ENCODE data around the gene CAMKK1. TPM values are rescaled to one million over a fixed set of nuclear protein-coding genes. Genes with fewer than 3 reads are reported as not detected.

Gene CAMKK1
- total RNA-seq, 2 donors from 2014 or later: 1.8 to 4.7 TPM

- DNase-seq (ENCODE audit: low spot score): no peak
- no peak for ATAC-seq (ENCODE audit: insufficient number of reproducible peaks, low FRiP score, low read depth)
- Histone ChIP-seq H3K36me3 (peaks cover 66% of the 10 kb centered on the region), H3K27ac (no peak overlapping the region), H3K9me3 (no peaks in the 10 kb centered on the region), H3K4me3 (no peak overlapping the region), H3K27me3 (replicated peaks; ENCODE audit: insufficient read depth) (no peaks in the 10 kb centered on the region), H3K4me1 (ENCODE audit: control insufficient read depth in 1 of 2, low read depth in 2 of 2) (no peaks in the 10 kb centered on the region)
- TF ChIP-seq, protein P1, sequence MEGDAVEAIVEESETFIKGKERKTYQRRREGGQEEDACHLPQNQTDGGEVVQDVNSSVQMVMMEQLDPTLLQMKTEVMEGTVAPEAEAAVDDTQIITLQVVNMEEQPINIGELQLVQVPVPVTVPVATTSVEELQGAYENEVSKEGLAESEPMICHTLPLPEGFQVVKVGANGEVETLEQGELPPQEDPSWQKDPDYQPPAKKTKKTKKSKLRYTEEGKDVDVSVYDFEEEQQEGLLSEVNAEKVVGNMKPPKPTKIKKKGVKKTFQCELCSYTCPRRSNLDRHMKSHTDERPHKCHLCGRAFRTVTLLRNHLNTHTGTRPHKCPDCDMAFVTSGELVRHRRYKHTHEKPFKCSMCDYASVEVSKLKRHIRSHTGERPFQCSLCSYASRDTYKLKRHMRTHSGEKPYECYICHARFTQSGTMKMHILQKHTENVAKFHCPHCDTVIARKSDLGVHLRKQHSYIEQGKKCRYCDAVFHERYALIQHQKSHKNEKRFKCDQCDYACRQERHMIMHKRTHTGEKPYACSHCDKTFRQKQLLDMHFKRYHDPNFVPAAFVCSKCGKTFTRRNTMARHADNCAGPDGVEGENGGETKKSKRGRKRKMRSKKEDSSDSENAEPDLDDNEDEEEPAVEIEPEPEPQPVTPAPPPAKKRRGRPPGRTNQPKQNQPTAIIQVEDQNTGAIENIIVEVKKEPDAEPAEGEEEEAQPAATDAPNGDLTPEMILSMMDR (IDR thresholded peaks at IDR 0.05): no peak
These were observed 79.7 kb downstream of the CAMKK1 start for GRCh38 chr17:3813171-3813570.

GRCh38 chr17:3812771-3813170, 80.1 kb downstream of the CAMKK1 start:
- H3K27ac ChIP-seq: no peak overlapping the region
- peaks cover 67% of the 10 kb centered on the region for H3K36me3 ChIP-seq
- H3K4me1 ChIP-seq (ENCODE audit: control insufficient read depth in 1 of 2, low read depth in 2 of 2): no peaks in the 10 kb centered on the region
- TF ChIP-seq, protein P1 (IDR thresholded peaks at IDR 0.05): no peak
- ATAC-seq (ENCODE audit: insufficient number of reproducible peaks, low FRiP score, low read depth): no peak
- no peak for DNase-seq (ENCODE audit: low spot score)
- H3K9me3 ChIP-seq: no peaks in the 10 kb centered on the region
- H3K27me3 ChIP-seq (replicated peaks; ENCODE audit: insufficient read depth): no peaks in the 10 kb centered on the region
- H3K4me3 ChIP-seq: no peak overlapping the region

- TF ChIP-seq, protein P1 (IDR thresholded peaks at IDR 0.05): no peak
- ATAC-seq (ENCODE audit: insufficient number of reproducible peaks, low FRiP score, low read depth) (no peak), DNase-seq (ENCODE audit: low spot score) (no peak)
- Histone ChIP-seq H3K27ac (no peak overlapping the region), H3K27me3 (replicated peaks; ENCODE audit: insufficient read depth) (no peaks in the 10 kb centered on the region), H3K4me3 (no peak overlapping the region), H3K9me3 (no peaks in the 10 kb centered on the region), H3K4me1 (ENCODE audit: control insufficient read depth in 1 of 2, low read depth in 2 of 2) (no peaks in the 10 kb centered on the region), H3K36me3 (peaks cover 69% of the 10 kb centered on the region)
These were observed 80.6 kb downstream of the CAMKK1 start for GRCh38 chr17:3812284-3812683.

Other genes with a start within 250 kb of the CAMKK1 start
- 100 to 1,000 TPM; 127 to 243 TPM for gene TAX1BP3, start 224.5 kb downstream of the CAMKK1 start, total RNA-seq
- 10 to 100 TPM; 10.8 to 17.6 TPM for gene EMC6, start 224.2 kb downstream of the CAMKK1 start, total RNA-seq
- 1 to 10 TPM in 1 of 2 donors, not detected in 1; 2.3 TPM for gene P2RX5, start 196.9 kb downstream of the CAMKK1 start, total RNA-seq
- gene HASPIN, start 169.2 kb downstream of the CAMKK1 start, total RNA-seq: under 1 TPM in 1 of 2 donors, not detected in 1; 0.41 TPM
- 10 to 100 TPM in 1 of 2 donors, 1 to 10 TPM in 1; 4.2 to 23.4 TPM for gene ITGAE, start 91.9 kb downstream of the CAMKK1 start, total RNA-seq
- 10 to 100 TPM; 28.8 to 47.8 TPM for gene NCBP3, start 46.8 kb downstream of the CAMKK1 start, total RNA-seq
- gene P2RX1, start 23.4 kb upstream of the CAMKK1 start, total RNA-seq: 1 to 10 TPM in 1 of 2 donors, under 1 TPM in 1; 0.63 to 7.3 TPM
- gene ATP2A3, start 71.4 kb upstream of the CAMKK1 start, total RNA-seq: 10 to 100 TPM; 37.2 to 50.4 TPM
- 100 to 1,000 TPM in 1 of 2 donors, 10 to 100 TPM in 1; 81.0 to 117 TPM for gene ZZEF1, start 250.0 kb upstream of the CAMKK1 start, total RNA-seq

Measured in thoracic aorta (tissue), 2 donors.